DND-41 (cell line): ENCODE data around the gene SLC37A4.

Source experiments
- ATAC-seq: fragments of 200-7000 bp; cut with Tn5 transposase; 3 replicates; pipeline ENCODE4 v1.9.1; 2021; ENCODE audit warnings: low read depth; ENCODE audit not compliant: insufficient read depth
- DNase-seq: peaks from one replicate; pipeline ENCODE4 v3.0.0-alpha.2; 2020
- H2AFZ ChIP-seq: 2 replicates; pipeline ENCODE4 v1.6.0; 2012; ENCODE audit warnings: low read depth, low read length
- H3K27ac ChIP-seq: 2 replicates; pipeline ENCODE4 v1.5.1; 2012; ENCODE audit warnings: low read length, inconsistent platforms
- H3K27me3 ChIP-seq: fragments of 200-600 bp; sonication (generic); 2 replicates; pipeline ENCODE4 v1.6.0; 2012; ENCODE audit warnings: low read length, mild to moderate bottlenecking, inconsistent platforms; ENCODE audit not compliant: insufficient read depth, poor library complexity
- H3K36me3 ChIP-seq: 2 replicates; pipeline ENCODE4 v1.5.1; 2012; ENCODE audit warnings: low read length, inconsistent platforms; ENCODE audit not compliant: insufficient read depth
- H3K4me1 ChIP-seq: 2 replicates; pipeline ENCODE4 v1.5.1; 2012; ENCODE audit warnings: mild to moderate bottlenecking, low read length; ENCODE audit not compliant: insufficient read depth
- H3K4me2 ChIP-seq: 2 replicates; pipeline ENCODE4 v1.6.0; 2012; ENCODE audit warnings: mild to moderate bottlenecking, moderate library complexity, low read length, inconsistent platforms; ENCODE audit not compliant: insufficient read depth
- H3K4me3 ChIP-seq, 2 experiments: fragments of 200-600 bp in 1 of 2; shearing (Covaris generic) in 1 of 2; 2 replicates each; pipeline ENCODE4 v1.5.1; 2012 to 2016; ENCODE audit warnings: inconsistent platforms in 2 of 2, low read length in 2 of 2, mild to moderate bottlenecking in 2 of 2, low read depth in 1 of 2, moderate library complexity in 1 of 2
- H3K79me2 ChIP-seq: 2 replicates; pipeline ENCODE4 v1.6.0; 2012; ENCODE audit warnings: low read length, inconsistent platforms; ENCODE audit not compliant: insufficient read depth
- H3K9ac ChIP-seq: 2 replicates; pipeline ENCODE4 v1.6.0; 2012; ENCODE audit warnings: low read depth, mild to moderate bottlenecking, inconsistent platforms, low read length, moderate library complexity
- H3K9me3 ChIP-seq: 2 replicates; pipeline ENCODE4 v1.5.1; 2012; ENCODE audit warnings: low read length, moderate library complexity, mild to moderate bottlenecking, inconsistent platforms; ENCODE audit not compliant: insufficient read depth, severe bottlenecking
- H4K20me1 ChIP-seq: 2 replicates; pipeline ENCODE4 v1.6.0; 2012; ENCODE audit warnings: low read length; ENCODE audit not compliant: insufficient read depth
- CTCF ChIP-seq: IDR thresholded peaks from 2 replicates; pipeline ENCODE4 v1.5.1; 2012; ENCODE audit warnings: borderline replicate concordance, low read length, moderate library complexity, mild to moderate bottlenecking; ENCODE audit not compliant: poor library complexity, severe bottlenecking; ENCODE audit errors: extremely low read depth
- EZH2 ChIP-seq: IDR thresholded peaks from 3 replicates; pipeline ENCODE4 v1.6.1; 2012; ENCODE audit warnings: borderline replicate concordance, low read depth, mild to moderate bottlenecking, moderate library complexity, low read length, inconsistent platforms; ENCODE audit not compliant: severe bottlenecking

Gene SLC37A4

GRCh38 chr11:119047205-119047604 lies 16.5 kb upstream of the SLC37A4 start:
- no peak for ATAC-seq
- no peaks in the 10 kb centered on the region for H3K79me2 ChIP-seq
- H3K4me3 ChIP-seq, result no peak overlapping the region
- H3K27me3 ChIP-seq, result no peaks in the 10 kb centered on the region
- no peak overlapping the region for H3K9ac ChIP-seq
- DNase-seq, result no peak
- TF ChIP-seq CTCF, result no peak
- TF ChIP-seq EZH2, result no peak
- H4K20me1 ChIP-seq, result 0 out of 2 replicates have a peak, but pooled peaks cover under 1% of the 10 kb centered on the region
- H3K36me3 ChIP-seq, result peaks cover 77% of the 10 kb centered on the region
- no peaks in the 10 kb centered on the region for H3K4me1 ChIP-seq
- no peak overlapping the region for H2AFZ ChIP-seq
- no peaks in the 10 kb centered on the region for H3K9me3 ChIP-seq
- H3K27ac ChIP-seq, result no peak overlapping the region
- H3K4me2 ChIP-seq, result no peak overlapping the region

- TF ChIP-seq CTCF, result no peak
- no peak for TF ChIP-seq EZH2
- no peaks in the 10 kb centered on the region for H3K79me2 ChIP-seq
- H4K20me1 ChIP-seq, result no peaks in the 10 kb centered on the region
- no peak overlapping the region for H3K4me3 ChIP-seq
- DNase-seq (no peak), ATAC-seq (no peak)
- no peak overlapping the region for H3K4me2 ChIP-seq
- peaks cover 69% of the 10 kb centered on the region for H3K36me3 ChIP-seq
- no peaks in the 10 kb centered on the region for H3K9me3 ChIP-seq
- H3K4me1 ChIP-seq, result no peaks in the 10 kb centered on the region
- no peak overlapping the region for H3K27ac ChIP-seq
- no peaks in the 10 kb centered on the region for H3K27me3 ChIP-seq
- no peak overlapping the region for H2AFZ ChIP-seq
- H3K9ac ChIP-seq, result no peak overlapping the region
These were observed 15.8 kb upstream of the SLC37A4 start for GRCh38 chr11:119046489-119046888.

- DNase-seq, result no peak
- Histone ChIP-seq H3K27ac (no peak overlapping the region), H4K20me1 (no peaks in the 10 kb centered on the region), H3K79me2 (no peaks in the 10 kb centered on the region), H3K4me1 (no peaks in the 10 kb centered on the region), H3K9ac (no peak overlapping the region), H3K27me3 (no peaks in the 10 kb centered on the region), H3K4me2 (no peak overlapping the region), H3K36me3 (peaks cover 52% of the 10 kb centered on the region), H3K4me3 (no peak overlapping the region), H3K9me3 (no peaks in the 10 kb centered on the region), H2AFZ (no peak overlapping the region)
- peak; percentile 37; the same call in 1 of the 3 replicates for ATAC-seq
- no peak for TF ChIP-seq EZH2
- peak; percentile 56 for TF ChIP-seq CTCF
These were observed 14.0 kb upstream of the SLC37A4 start for GRCh38 chr11:119044708-119045107.

- no peak; the same call in 2 of the 3 replicates for ATAC-seq
- H3K4me1 ChIP-seq, result no peaks in the 10 kb centered on the region
- DNase-seq, result no peak
These were observed 12.2 kb upstream of the SLC37A4 start for GRCh38 chr11:119042927-119043326.

More at GRCh38 chr11:119042927-119043326, 12.2 kb upstream of the SLC37A4 start:
- no peak overlapping the region for H3K4me3 ChIP-seq
- H3K27ac ChIP-seq, result no peak overlapping the region
- TF ChIP-seq EZH2 (no peak), CTCF (no peak)
- no peak overlapping the region for H3K9ac ChIP-seq
- no peak overlapping the region for H2AFZ ChIP-seq
- H3K79me2 ChIP-seq, result no peaks in the 10 kb centered on the region
- peaks cover 34% of the 10 kb centered on the region for H3K36me3 ChIP-seq
- H3K9me3 ChIP-seq, result no peaks in the 10 kb centered on the region
- H4K20me1 ChIP-seq, result no peaks in the 10 kb centered on the region
- no peak overlapping the region for H3K4me2 ChIP-seq
- no peaks in the 10 kb centered on the region for H3K27me3 ChIP-seq
